ENCODE data around the gene GNB3. TPM values are rescaled to one million over a fixed set of nuclear protein-coding genes. Genes with fewer than 3 reads are reported as not detected.

Gene GNB3
- total RNA-seq, 2 donors from 2014 or later, result 0.26 to 0.45 TPM

GRCh38 chr12:6818222-6818621, 22.5 kb upstream of the GNB3 start:
- Mint-ChIP-seq H3K27me3 (no peaks in the 10 kb centered on the region), H3K27ac (peak overlapping the region; percentile 16), H3K4me3 (no peak overlapping the region), H3K4me1 (peaks cover 21% of the 10 kb centered on the region), H3K36me3 (ENCODE audit: low read depth) (peaks cover 14% of the 10 kb centered on the region)
- no peak for ATAC-seq
- H3K9me3 ChIP-seq (ENCODE audit: control insufficient read depth, low read length, poor library complexity, severe bottlenecking), result no peaks in the 10 kb centered on the region
- DNase-seq, result no peak

- ATAC-seq (no peak), DNase-seq (no peak)
- Mint-ChIP-seq H3K27me3 (no peaks in the 10 kb centered on the region), H3K4me1 (peaks cover 21% of the 10 kb centered on the region), H3K27ac (no peak overlapping the region), H3K36me3 (ENCODE audit: low read depth) (peaks cover 14% of the 10 kb centered on the region), H3K4me3 (peak overlapping the region; percentile 9)
- no peaks in the 10 kb centered on the region for H3K9me3 ChIP-seq (ENCODE audit: control insufficient read depth, low read length, poor library complexity, severe bottlenecking)
Measured at GRCh38 chr12:6818645-6819044, 22.1 kb upstream of the GNB3 start.

- Mint-ChIP-seq H3K27me3 (no peaks in the 10 kb centered on the region), H3K4me1 (peaks cover 20% of the 10 kb centered on the region), H3K4me3 (peak overlapping the region; percentile 9), H3K36me3 (ENCODE audit: low read depth) (peaks cover 10% of the 10 kb centered on the region), H3K27ac (no peak overlapping the region)
- ATAC-seq (no peak), DNase-seq (no peak)
- no peaks in the 10 kb centered on the region for H3K9me3 ChIP-seq (ENCODE audit: control insufficient read depth, low read length, poor library complexity, severe bottlenecking)
Measured at GRCh38 chr12:6819106-6820030, 21.4 kb upstream of the GNB3 start.

GRCh38 chr12:6820166-6820565, 20.6 kb upstream of the GNB3 start:
- peaks cover 8% of the 10 kb centered on the region for H3K27me3 Mint-ChIP-seq
- H3K27ac Mint-ChIP-seq, result no peak overlapping the region
- peaks cover 22% of the 10 kb centered on the region for H3K4me1 Mint-ChIP-seq
- DNase-seq, result no peak
- ATAC-seq, result no peak
- no peaks in the 10 kb centered on the region for H3K9me3 ChIP-seq (ENCODE audit: control insufficient read depth, low read length, poor library complexity, severe bottlenecking)
- H3K36me3 Mint-ChIP-seq (ENCODE audit: low read depth), result peaks cover 14% of the 10 kb centered on the region
- peak overlapping the region; percentile 21 for H3K4me3 Mint-ChIP-seq

- peaks cover 14% of the 10 kb centered on the region for H3K36me3 Mint-ChIP-seq (ENCODE audit: low read depth)
- peaks cover 23% of the 10 kb centered on the region for H3K27me3 Mint-ChIP-seq
- H3K27ac Mint-ChIP-seq, result no peak within 1 kb of the TSS
- DNase-seq (no peak), ATAC-seq (no peak)
- H3K4me3 Mint-ChIP-seq, result peak within 1 kb of the TSS; percentile 83
- H3K4me1 Mint-ChIP-seq, result peaks cover 24% of the 10 kb centered on the region
- no peaks in the 10 kb centered on the region for H3K9me3 ChIP-seq (ENCODE audit: control insufficient read depth, low read length, poor library complexity, severe bottlenecking)
Measured at GRCh38 chr12:6821591-6822425, 18.9 kb upstream of the GNB3 start, which contains the start of gene GPR162. TSS of gene GPR162 (plus strand) at chr12:6821821. CDS start at chr12:6823899, 2,078 bp downstream.

- peak overlapping the region; percentile 83 for H3K4me3 Mint-ChIP-seq
Measured at GRCh38 chr12:6822426-6823135, 18.1 kb upstream of the GNB3 start.

GRCh38 chr12:6823182-6824084, 17.3 kb upstream of the GNB3 start:
- no peak for ATAC-seq
- H3K4me3 Mint-ChIP-seq, result no peak overlapping the region
- no peak for DNase-seq

More at GRCh38 chr12:6822426-6823135, 18.1 kb upstream of the GNB3 start:
- no peak for DNase-seq
- H3K36me3 Mint-ChIP-seq (ENCODE audit: low read depth), result peaks cover 16% of the 10 kb centered on the region
- H3K27me3 Mint-ChIP-seq, result peaks cover 31% of the 10 kb centered on the region
- H3K4me1 Mint-ChIP-seq, result peaks cover 29% of the 10 kb centered on the region
- no peak for ATAC-seq
- H3K27ac Mint-ChIP-seq, result no peak overlapping the region
- H3K9me3 ChIP-seq (ENCODE audit: control insufficient read depth, low read length, poor library complexity, severe bottlenecking), result no peaks in the 10 kb centered on the region

GRCh38 chr12:6824085-6824775, 16.5 kb upstream of the GNB3 start:
- ATAC-seq, result no peak
- no peaks in the 10 kb centered on the region for H3K9me3 ChIP-seq (ENCODE audit: control insufficient read depth, low read length, poor library complexity, severe bottlenecking)
- Mint-ChIP-seq H3K36me3 (ENCODE audit: low read depth) (peaks cover 10% of the 10 kb centered on the region), H3K4me1 (peaks cover 36% of the 10 kb centered on the region), H3K27me3 (peaks cover 35% of the 10 kb centered on the region), H3K27ac (no peak overlapping the region), H3K4me3 (no peak overlapping the region)
- no peak for DNase-seq

More at GRCh38 chr12:6823182-6824084, 17.3 kb upstream of the GNB3 start:
- peaks cover 32% of the 10 kb centered on the region for H3K4me1 Mint-ChIP-seq
- H3K36me3 Mint-ChIP-seq (ENCODE audit: low read depth), result peaks cover 11% of the 10 kb centered on the region
- H3K9me3 ChIP-seq (ENCODE audit: control insufficient read depth, low read length, poor library complexity, severe bottlenecking), result no peaks in the 10 kb centered on the region
- H3K27ac Mint-ChIP-seq, result no peak overlapping the region
- H3K27me3 Mint-ChIP-seq, result peaks cover 31% of the 10 kb centered on the region

GRCh38 chr12:6824901-6825381, 15.8 kb upstream of the GNB3 start:
- H3K36me3 Mint-ChIP-seq (ENCODE audit: low read depth), result peaks cover 7% of the 10 kb centered on the region
- H3K4me1 Mint-ChIP-seq, result peaks cover 36% of the 10 kb centered on the region
- ATAC-seq, result no peak
- no peak overlapping the region for H3K4me3 Mint-ChIP-seq
- no peak overlapping the region for H3K27ac Mint-ChIP-seq
- peaks cover 38% of the 10 kb centered on the region for H3K27me3 Mint-ChIP-seq
- no peak for DNase-seq
- no peaks in the 10 kb centered on the region for H3K9me3 ChIP-seq (ENCODE audit: control insufficient read depth, low read length, poor library complexity, severe bottlenecking)

GRCh38 chr12:6825398-6826124, 15.2 kb upstream of the GNB3 start:
- H3K9me3 ChIP-seq (ENCODE audit: control insufficient read depth, low read length, poor library complexity, severe bottlenecking), result no peaks in the 10 kb centered on the region
- Mint-ChIP-seq H3K4me1 (peaks cover 33% of the 10 kb centered on the region), H3K36me3 (ENCODE audit: low read depth) (peaks cover 7% of the 10 kb centered on the region), H3K27ac (no peak overlapping the region), H3K4me3 (no peak overlapping the region), H3K27me3 (peaks cover 38% of the 10 kb centered on the region)
- ATAC-seq, result peak; percentile 74
- peak; percentile 65 to 80 (median 66) for DNase-seq

GRCh38 chr12:6826125-6826733, 14.5 kb upstream of the GNB3 start:
- peaks cover 27% of the 10 kb centered on the region for H3K4me1 Mint-ChIP-seq
- H3K27ac Mint-ChIP-seq, result no peak overlapping the region
- DNase-seq (no peak), ATAC-seq (no peak)
- no peaks in the 10 kb centered on the region for H3K9me3 ChIP-seq (ENCODE audit: control insufficient read depth, low read length, poor library complexity, severe bottlenecking)
- no peak overlapping the region for H3K4me3 Mint-ChIP-seq
- H3K36me3 Mint-ChIP-seq (ENCODE audit: low read depth), result peaks cover 7% of the 10 kb centered on the region
- peaks cover 44% of the 10 kb centered on the region for H3K27me3 Mint-ChIP-seq
